SKM-1 (cell line): ENCODE results near the gene RPS6KA2.

Experiments
- DNase-seq: peaks from one replicate; lab custom pipeline; 2025; ENCODE audit not compliant: unreplicated experiment; lab: John Stamatoyannopoulos, UW

The RPS6KA2 gene

GRCh38 chr6:166656230-166657151 is 29.4 kb upstream of the RPS6KA2 start:
- no peak for DNase-seq

GRCh38 chr6:166655713-166656229 is 28.7 kb upstream of the RPS6KA2 start:
- DNase-seq: no peak

DNA sequence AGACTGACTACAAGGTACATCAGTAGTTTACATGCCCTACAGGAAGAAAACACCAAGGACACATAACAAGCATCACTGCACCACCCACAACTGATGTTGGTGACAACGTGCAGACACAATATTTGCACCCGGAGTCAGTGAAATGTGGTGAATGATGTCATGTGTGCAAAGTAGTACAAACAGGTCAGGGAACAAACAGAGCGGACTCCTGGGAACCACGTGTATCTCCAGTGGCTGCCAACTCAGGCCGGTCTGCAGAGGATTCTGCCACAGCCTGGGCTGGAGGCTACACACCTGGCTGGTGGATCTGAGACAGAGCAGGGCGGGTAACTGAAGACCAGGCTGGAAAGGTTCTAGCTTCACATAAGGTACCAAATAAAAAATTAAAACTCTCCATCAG is 28.2 kb upstream of the RPS6KA2 start:
- no peak for DNase-seq

DNA sequence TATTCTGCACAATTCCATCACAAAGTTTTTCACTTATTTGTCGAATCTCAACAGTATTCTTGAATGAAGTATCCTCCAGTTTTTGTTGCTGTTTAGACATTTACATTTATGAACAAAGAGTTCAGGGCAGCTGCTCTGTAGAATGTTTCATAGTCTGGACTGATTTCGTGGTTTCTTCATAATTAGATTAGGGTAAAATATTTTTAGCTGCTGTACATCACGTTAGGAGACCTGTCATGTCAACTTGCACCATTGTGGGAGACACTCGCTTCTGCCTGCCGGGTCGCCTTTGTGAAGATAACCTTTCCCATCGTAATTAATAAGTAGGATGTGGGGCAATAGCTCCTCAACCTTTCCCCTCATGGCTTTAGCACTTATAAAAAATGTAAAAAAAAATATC is 27.5 kb upstream of the RPS6KA2 start:
- no peak for DNase-seq

GRCh38 chr6:166653639-166653941 is 26.5 kb upstream of the RPS6KA2 start:
- no peak for DNase-seq

GRCh38 chr6:166650824-166651807 is 24.1 kb upstream of the RPS6KA2 start:
- DNase-seq: no peak

DNA sequence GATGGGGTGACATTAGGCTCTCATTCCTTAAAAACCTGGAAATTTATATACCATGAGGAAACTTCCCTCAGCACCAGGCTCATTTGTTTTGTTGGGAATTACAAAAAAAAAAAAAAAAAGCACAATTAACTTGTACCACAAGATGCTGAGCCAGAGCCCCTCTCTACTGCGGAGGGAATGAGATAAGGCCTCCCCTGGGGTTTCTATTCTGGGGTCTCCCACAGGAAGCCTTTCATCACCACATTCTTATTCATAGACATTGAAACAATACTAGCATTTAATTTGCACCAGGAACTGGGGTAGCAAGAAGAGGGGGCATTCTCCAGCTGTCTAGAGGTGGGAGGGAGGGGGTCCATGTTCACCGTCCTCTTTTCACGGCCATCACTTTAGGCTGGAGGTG is 23.0 kb upstream of the RPS6KA2 start:
- DNase-seq: no peak

DNA sequence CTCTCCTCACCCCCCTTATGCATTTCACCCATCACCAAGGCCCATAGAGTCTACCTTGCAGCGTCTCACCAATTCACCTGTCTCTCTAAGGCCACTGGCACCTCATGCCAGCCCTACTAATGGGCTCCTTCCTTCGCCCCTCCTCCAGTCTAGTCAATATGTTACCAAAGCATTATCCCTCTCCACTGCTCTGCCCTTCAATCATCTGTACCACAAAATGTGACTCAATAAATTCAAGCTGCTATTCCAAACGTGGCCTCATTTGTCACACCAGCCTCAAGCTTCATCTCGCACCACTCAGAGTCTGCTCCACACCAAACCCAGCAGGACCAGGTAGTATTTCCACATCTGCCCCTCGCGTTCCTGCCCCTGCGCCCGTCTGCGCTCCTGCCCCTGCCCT is 21.8 kb upstream of the RPS6KA2 start:
- DNase-seq: no peak

DNA sequence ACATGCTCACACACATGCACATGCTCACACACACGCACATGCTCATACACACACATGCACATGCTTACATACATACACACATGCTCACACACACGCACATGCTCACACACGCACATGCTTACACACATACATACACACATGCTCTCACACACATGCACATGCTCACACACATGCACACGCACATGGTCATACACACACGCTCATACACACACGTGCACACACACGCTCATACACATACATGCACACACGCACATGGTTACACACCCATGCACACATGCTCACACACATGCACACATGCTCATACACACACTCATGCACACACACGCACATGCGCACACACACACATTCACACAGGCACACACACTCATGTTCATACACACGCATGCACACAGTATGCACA is 20.8 kb upstream of the RPS6KA2 start:
- no peak for DNase-seq

DNA sequence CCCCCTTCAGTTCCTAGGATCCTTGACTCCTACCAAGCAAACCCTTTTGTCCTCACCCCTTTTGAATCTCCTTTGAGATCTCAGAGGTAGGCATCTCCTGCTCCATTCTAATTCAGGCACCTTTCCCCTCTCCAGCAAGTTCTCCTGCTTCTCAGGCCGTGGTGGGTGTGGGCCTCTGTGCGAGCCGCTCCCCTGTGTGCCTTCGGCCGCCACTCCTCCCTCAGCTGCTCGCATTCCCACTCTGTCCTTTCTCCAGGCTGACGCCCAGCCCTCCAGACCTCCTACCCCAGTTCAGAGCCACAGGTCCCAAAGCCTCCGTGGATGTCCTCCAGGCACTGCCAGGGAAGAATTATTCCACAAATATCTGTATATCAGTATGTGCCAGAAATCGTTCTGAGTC is 19.7 kb upstream of the RPS6KA2 start:
- no peak for DNase-seq

GRCh38 chr6:166645896-166646295 is 18.8 kb upstream of the RPS6KA2 start:
- DNase-seq: no peak

DNA sequence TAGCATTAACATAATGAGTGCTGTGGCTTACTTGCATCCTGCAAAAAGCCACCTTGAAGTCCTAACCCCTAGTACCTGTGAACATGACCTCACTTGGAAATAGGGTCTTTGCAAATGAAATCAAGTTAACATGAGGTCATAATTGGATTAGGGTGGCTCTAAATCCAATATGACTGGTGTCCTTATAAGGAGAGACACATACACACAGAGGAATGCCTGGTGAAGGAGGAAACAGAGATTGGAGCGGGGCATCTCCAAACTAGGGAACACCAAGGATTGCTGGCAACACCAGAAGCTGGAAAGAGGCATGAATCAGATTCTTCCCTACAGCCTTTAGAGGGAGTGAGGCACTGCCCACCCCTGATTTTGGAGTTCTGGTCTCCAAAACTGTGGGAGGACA is 17.6 kb upstream of the RPS6KA2 start:
- no peak for DNase-seq

DNA sequence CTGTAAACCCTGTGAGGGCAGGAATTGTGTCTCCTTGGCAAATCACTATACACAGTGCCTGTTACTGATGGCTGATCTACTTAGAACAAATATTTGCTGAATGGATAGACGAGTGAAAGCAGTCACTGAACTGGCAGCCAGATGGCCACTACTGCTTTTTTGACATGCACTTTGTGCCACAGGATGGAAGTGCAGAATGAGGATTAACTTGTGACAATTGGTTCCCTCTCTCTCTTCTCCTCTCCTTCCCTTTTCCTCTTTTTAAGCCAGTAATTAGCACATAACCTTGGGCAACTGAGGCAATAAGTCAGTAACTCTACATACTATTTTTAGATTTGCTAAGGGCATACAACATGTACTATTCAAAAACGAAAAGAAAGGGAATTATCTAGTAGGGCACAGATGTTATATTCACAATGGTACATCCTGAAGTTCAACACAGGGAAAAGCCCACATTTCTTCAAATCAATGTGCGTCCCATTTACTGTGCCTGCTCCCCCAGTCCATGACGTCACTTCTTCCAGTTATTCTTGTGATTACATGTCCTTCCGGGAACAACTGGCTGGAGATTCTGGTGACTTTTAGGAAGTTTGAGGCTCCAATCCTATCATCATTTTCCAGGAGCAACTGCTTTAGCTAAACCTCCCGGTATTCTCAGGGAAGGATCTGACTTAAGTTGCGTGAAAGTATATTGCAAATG is 17.0 kb upstream of the RPS6KA2 start:
- peak; percentile 31 for DNase-seq

DNA sequence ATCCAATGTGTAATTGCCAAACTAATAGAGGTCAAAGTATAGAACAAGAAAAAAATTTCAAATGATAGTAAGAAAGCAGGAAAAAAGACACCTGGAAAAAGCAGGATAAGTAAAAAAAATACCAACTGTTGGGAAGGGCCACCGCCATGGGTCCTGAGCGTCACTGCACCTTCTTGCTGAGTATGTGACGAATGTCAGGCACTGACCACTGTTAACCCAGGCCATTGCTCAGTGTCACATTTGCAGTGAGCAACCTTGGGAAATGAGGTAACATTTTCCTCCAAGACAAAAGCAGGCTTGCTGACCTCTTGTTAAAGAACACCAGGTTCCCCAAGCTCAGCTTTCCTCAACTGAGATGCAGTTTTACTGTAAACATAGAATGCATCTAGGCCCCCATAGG is 15.6 kb upstream of the RPS6KA2 start:
- DNase-seq: no peak

DNA sequence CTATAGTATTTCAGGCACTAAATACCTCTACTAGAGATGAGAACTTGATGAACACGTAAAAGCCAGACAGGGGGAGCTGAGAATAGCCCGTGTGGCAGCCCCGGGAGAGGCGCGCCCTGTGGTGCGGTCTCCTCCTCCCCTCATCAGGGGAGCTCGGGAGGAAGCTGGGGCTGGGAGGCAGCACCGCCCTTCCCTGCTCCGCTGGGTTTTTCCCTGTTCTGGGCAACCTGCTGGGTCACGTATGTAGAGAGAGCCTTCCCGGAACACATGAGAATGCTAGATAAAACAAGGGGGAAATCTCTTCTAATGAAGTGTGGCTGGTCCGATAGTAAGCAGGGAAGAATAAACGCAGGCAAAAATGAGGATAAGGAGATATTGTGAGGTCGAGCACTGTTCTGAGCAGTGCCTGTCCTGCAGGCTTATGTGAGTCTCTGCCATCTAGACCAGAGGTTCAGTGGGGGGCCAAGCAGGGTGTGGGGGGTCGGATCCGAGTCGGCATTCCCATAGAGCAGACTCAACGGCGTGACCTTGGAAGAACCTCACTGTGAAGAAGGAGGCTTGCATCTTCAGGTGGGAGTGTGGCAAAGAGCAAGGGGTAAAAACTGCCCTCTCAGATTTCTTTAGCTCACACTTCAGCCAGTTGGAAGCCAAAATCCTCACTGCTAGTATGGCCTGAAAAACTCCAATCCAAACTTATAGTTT is 13.4 kb upstream of the RPS6KA2 start:
- no peak for DNase-seq

GRCh38 chr6:166639921-166640320 is 12.9 kb upstream of the RPS6KA2 start:
- no peak for DNase-seq

DNA sequence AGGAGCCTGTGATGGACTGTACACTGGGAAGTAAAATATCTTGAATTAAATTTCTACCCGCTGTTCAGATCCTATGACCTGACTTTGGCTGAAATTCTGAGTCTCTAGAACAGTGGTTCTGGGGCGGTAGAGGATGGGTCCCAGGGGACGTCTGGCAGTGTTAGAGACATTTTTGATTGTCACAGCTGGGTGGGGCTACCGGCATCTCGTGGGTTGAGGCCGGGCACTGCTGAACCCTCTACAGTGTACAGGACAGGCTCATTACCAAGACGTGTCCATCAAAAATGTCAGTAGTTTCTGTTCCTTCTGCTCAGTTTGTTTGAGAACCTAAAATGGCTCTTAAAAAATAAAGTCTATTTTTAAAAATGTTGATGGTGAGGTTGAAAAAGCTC is 11.5 kb upstream of the RPS6KA2 start:
- no peak for DNase-seq

DNA sequence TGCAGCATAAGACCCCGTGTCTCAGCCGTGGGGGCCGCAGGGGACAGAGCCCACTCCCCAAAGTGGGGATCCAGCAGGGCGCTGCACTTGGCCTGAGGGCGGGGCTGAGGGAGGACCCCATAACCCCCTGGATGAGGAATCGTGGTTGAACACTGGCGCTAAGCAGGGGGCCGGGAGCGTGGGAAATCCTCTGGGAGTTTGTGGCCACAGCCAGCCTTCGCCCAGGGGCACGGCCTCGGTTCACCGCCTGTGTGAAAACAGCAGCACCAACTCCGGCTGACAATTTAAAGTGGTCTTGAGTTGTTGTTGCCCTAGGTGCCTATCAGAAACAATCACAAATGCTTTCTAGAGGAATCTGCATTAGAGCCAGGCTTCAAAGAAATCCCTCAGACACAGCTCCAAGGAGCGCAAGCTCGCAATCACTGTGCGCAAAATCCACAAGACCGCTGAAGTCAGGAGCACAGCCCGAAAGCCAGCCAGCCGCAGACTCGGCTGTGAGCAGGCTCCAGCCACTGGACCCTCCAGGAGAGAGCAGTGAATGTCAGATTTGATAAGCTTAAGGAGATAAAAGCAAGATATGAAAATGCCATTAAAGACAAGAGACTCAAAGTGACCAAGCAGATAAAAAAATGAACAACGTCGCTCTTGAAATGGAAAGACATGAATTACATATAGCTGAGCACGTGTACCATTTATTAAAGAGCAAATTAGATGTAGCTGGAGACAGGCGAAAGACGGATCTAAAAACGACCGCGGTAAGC is 10.9 kb upstream of the RPS6KA2 start:
- no peak for DNase-seq

- no peak for DNase-seq
Measured at GRCh38 chr6:166636934-166637333, 9.9 kb upstream of the RPS6KA2 start.
